DND-41 (cell line): Measurements from ENCODE around the gene EFHC2.

Experiments used
- ATAC-seq: fragments of 200-7000 bp; cut with Tn5 transposase; 3 replicates; pipeline ENCODE4 v1.9.1; 2021; ENCODE audit warnings: low read depth; ENCODE audit not compliant: insufficient read depth
- DNase-seq: peaks from one replicate; pipeline ENCODE4 v3.0.0-alpha.2; 2020
- H2AFZ ChIP-seq: 2 replicates; pipeline ENCODE4 v1.6.0; 2012; ENCODE audit warnings: low read depth, low read length
- H3K27ac ChIP-seq: 2 replicates; pipeline ENCODE4 v1.5.1; 2012; ENCODE audit warnings: low read length, inconsistent platforms
- H3K27me3 ChIP-seq: fragments of 200-600 bp; sonication (generic); 2 replicates; pipeline ENCODE4 v1.6.0; 2012; ENCODE audit warnings: low read length, mild to moderate bottlenecking, inconsistent platforms; ENCODE audit not compliant: insufficient read depth, poor library complexity
- H3K36me3 ChIP-seq: 2 replicates; pipeline ENCODE4 v1.5.1; 2012; ENCODE audit warnings: low read length, inconsistent platforms; ENCODE audit not compliant: insufficient read depth
- H3K4me1 ChIP-seq: 2 replicates; pipeline ENCODE4 v1.5.1; 2012; ENCODE audit warnings: mild to moderate bottlenecking, low read length; ENCODE audit not compliant: insufficient read depth
- H3K4me2 ChIP-seq: 2 replicates; pipeline ENCODE4 v1.6.0; 2012; ENCODE audit warnings: mild to moderate bottlenecking, moderate library complexity, low read length, inconsistent platforms; ENCODE audit not compliant: insufficient read depth
- H3K4me3 ChIP-seq, 2 experiments: fragments of 200-600 bp in 1 of 2; shearing (Covaris generic) in 1 of 2; 2 replicates each; pipeline ENCODE4 v1.5.1; 2012 to 2016; ENCODE audit warnings: inconsistent platforms in 2 of 2, low read length in 2 of 2, mild to moderate bottlenecking in 2 of 2, low read depth in 1 of 2, moderate library complexity in 1 of 2
- H3K79me2 ChIP-seq: 2 replicates; pipeline ENCODE4 v1.6.0; 2012; ENCODE audit warnings: low read length, inconsistent platforms; ENCODE audit not compliant: insufficient read depth
- H3K9ac ChIP-seq: 2 replicates; pipeline ENCODE4 v1.6.0; 2012; ENCODE audit warnings: low read depth, mild to moderate bottlenecking, inconsistent platforms, low read length, moderate library complexity
- H3K9me3 ChIP-seq: 2 replicates; pipeline ENCODE4 v1.5.1; 2012; ENCODE audit warnings: low read length, moderate library complexity, mild to moderate bottlenecking, inconsistent platforms; ENCODE audit not compliant: insufficient read depth, severe bottlenecking
- H4K20me1 ChIP-seq: 2 replicates; pipeline ENCODE4 v1.6.0; 2012; ENCODE audit warnings: low read length; ENCODE audit not compliant: insufficient read depth
- CTCF ChIP-seq: IDR thresholded peaks from 2 replicates; pipeline ENCODE4 v1.5.1; 2012; ENCODE audit warnings: borderline replicate concordance, low read length, moderate library complexity, mild to moderate bottlenecking; ENCODE audit not compliant: poor library complexity, severe bottlenecking; ENCODE audit errors: extremely low read depth
- EZH2 ChIP-seq: IDR thresholded peaks from 3 replicates; pipeline ENCODE4 v1.6.1; 2012; ENCODE audit warnings: borderline replicate concordance, low read depth, mild to moderate bottlenecking, moderate library complexity, low read length, inconsistent platforms; ENCODE audit not compliant: severe bottlenecking

EFHC2 gene

DNA sequence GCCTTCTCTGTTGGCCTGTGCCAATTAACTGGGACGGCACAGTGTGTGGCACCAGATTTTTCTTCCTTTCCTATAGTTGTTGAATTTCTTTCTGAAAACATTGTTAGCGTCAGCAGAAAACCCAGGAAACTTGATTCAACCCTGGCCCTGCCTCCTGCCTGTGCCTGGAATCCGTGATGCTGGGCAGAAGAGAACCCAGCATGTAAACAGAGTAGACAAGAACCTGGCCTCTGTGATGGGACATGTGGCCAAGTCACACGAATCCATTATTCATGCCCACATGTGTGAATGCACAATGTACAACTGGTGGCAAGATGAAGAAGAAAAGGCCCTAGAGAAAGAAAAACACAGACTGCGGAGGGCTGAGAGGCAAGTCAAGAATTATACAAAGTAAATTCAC lies 111.4 kb downstream of the EFHC2 start:
- DNase-seq (no peak), ATAC-seq (no peak)
- H3K36me3 ChIP-seq, result no peaks in the 10 kb centered on the region
- no peaks in the 10 kb centered on the region for H4K20me1 ChIP-seq
- H3K9me3 ChIP-seq, result no peaks in the 10 kb centered on the region
- no peaks in the 10 kb centered on the region for H3K79me2 ChIP-seq
- H3K27ac ChIP-seq, result no peak overlapping the region
- H2AFZ ChIP-seq, result no peak overlapping the region
- H3K27me3 ChIP-seq, result no peaks in the 10 kb centered on the region
- H3K4me3 ChIP-seq, result no peak overlapping the region
- H3K9ac ChIP-seq, result no peak overlapping the region
- H3K4me2 ChIP-seq, result no peak overlapping the region
- H3K4me1 ChIP-seq, result no peaks in the 10 kb centered on the region
- TF ChIP-seq EZH2, result no peak

GRCh38 chrX:44228621-44229020 lies 114.9 kb downstream of the EFHC2 start:
- H3K79me2 ChIP-seq, result no peaks in the 10 kb centered on the region
- DNase-seq, result no peak
- H3K27me3 ChIP-seq, result no peaks in the 10 kb centered on the region
- no peak overlapping the region for H3K4me2 ChIP-seq
- H3K36me3 ChIP-seq, result no peaks in the 10 kb centered on the region
- no peak overlapping the region for H3K9ac ChIP-seq
- no peak for ATAC-seq
- no peak overlapping the region for H2AFZ ChIP-seq
- no peak overlapping the region for H3K4me3 ChIP-seq
- H4K20me1 ChIP-seq, result no peaks in the 10 kb centered on the region
- H3K27ac ChIP-seq, result no peak overlapping the region
- no peaks in the 10 kb centered on the region for H3K9me3 ChIP-seq
- TF ChIP-seq EZH2, result no peak
- TF ChIP-seq CTCF, result no peak
- H3K4me1 ChIP-seq, result no peaks in the 10 kb centered on the region

- TF ChIP-seq CTCF (no peak), EZH2 (no peak)
- no peak for ATAC-seq
- H3K9me3 ChIP-seq, result no peaks in the 10 kb centered on the region
- H3K4me1 ChIP-seq, result no peaks in the 10 kb centered on the region
- no peak overlapping the region for H3K9ac ChIP-seq
- H3K27me3 ChIP-seq, result no peaks in the 10 kb centered on the region
- H3K4me3 ChIP-seq, result no peak overlapping the region
- no peak overlapping the region for H3K27ac ChIP-seq
- H3K4me2 ChIP-seq, result no peak overlapping the region
- H4K20me1 ChIP-seq, result no peaks in the 10 kb centered on the region
- no peaks in the 10 kb centered on the region for H3K36me3 ChIP-seq
- no peak overlapping the region for H2AFZ ChIP-seq
- H3K79me2 ChIP-seq, result no peaks in the 10 kb centered on the region
- DNase-seq, result no peak
Measured at GRCh38 chrX:44227991-44228390, 115.5 kb downstream of the EFHC2 start.

DNA sequence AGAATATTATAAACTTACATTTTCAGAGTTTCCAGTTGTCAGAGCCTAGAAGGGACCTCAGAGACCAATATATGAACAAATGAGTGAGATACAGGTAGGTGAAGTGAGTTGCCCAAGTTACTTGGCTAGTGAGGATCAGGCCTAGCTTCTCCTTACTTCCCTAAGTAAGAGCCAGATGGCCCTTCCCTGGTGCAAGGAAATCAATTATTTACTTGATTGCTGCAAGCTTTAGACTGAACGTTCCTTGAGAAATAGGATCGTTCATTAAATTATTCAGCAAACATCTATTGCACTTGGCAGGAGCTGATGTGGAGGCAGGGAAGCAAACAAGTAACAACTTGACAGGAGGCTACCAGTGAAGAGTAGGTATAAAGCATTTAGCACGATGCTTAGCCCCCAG lies 117.8 kb downstream of the EFHC2 start:
- Histone ChIP-seq H2AFZ (no peak overlapping the region), H3K4me3 (no peak overlapping the region), H3K9ac (no peak overlapping the region), H3K79me2 (no peaks in the 10 kb centered on the region), H3K4me2 (no peak overlapping the region), H3K4me1 (no peaks in the 10 kb centered on the region), H3K36me3 (no peaks in the 10 kb centered on the region), H3K27ac (no peak overlapping the region), H3K27me3 (no peaks in the 10 kb centered on the region), H4K20me1 (no peaks in the 10 kb centered on the region), H3K9me3 (no peaks in the 10 kb centered on the region)
- TF ChIP-seq EZH2 (no peak), CTCF (no peak)
- DNase-seq, result no peak
- ATAC-seq, result no peak
